OCI-LY7 (cell line): Measurements from ENCODE around the gene TDRD3. TPM values are rescaled to one million over a fixed set of nuclear protein-coding genes. Genes with fewer than 3 reads are reported as not detected.

ENCODE experiments used
- BruUV-seq: library from RNA; stranded (reverse); fragments of 400-500 nt; replicated peaks from 2 replicates; lab custom pipeline; 2021; lab: Mats Ljungman, UMichigan
- CTCF ChIA-PET: fragments of 300-600 bp; sonication (Branson Sonifier 250); formaldehyde crosslinking; loops from one replicate; lab custom pipeline; 2022; ENCODE audit warnings: antibody characterized with exemption; ENCODE audit not compliant: unreplicated experiment; lab: Charles Lee
- POLR2A ChIA-PET: fragments of 300-600 bp; sonication (Branson Sonifier 250); formaldehyde crosslinking; loops from one replicate; lab custom pipeline; 2022; ENCODE audit warnings: antibody characterized with exemption; lab: Charles Lee
- DNase-seq: peaks from one replicate; pipeline ENCODE4 v3.0.0-alpha.2; 2015; ENCODE audit warnings: low spot score
- H2AFZ ChIP-seq: fragments of 200-600 bp; sonication (generic), shearing (Covaris generic); 2 replicates; pipeline ENCODE4 v1.6.1; 2014; ENCODE audit warnings: mild to moderate bottlenecking, antibody characterized with exemption, low read length, moderate library complexity
- H3K27ac ChIP-seq: fragments of 200-600 bp; sonication (generic); 2 replicates; pipeline ENCODE4 v1.5.1; 2014; ENCODE audit warnings: mixed run types, low read depth, mild to moderate bottlenecking, moderate library complexity, low read length, inconsistent platforms; ENCODE audit not compliant: poor library complexity, severe bottlenecking
- H3K36me3 ChIP-seq: fragments of 200-600 bp; sonication (generic); 2 replicates; pipeline ENCODE4 v1.6.1; 2014; ENCODE audit warnings: mild to moderate bottlenecking, antibody characterized with exemption, low read length, moderate library complexity, mixed read lengths; ENCODE audit not compliant: insufficient read depth
- H3K4me1 ChIP-seq: fragments of 200-600 bp; sonication (generic); 2 replicates; pipeline ENCODE4 v1.5.1; 2014; ENCODE audit warnings: mild to moderate bottlenecking, low read length; ENCODE audit not compliant: insufficient read depth, poor library complexity, severe bottlenecking
- H3K4me2 ChIP-seq: fragments of 200-600 bp; sonication (generic); 2 replicates; pipeline ENCODE4 v1.6.1; 2014; ENCODE audit warnings: mild to moderate bottlenecking, low read length
- H3K4me3 ChIP-seq: fragments of 200-600 bp; sonication (generic); 2 replicates; pipeline ENCODE4 v1.5.1; 2014; ENCODE audit warnings: mild to moderate bottlenecking, low read depth, low read length; ENCODE audit not compliant: poor library complexity, severe bottlenecking
- H3K79me2 ChIP-seq: fragments of 200-600 bp; sonication (generic); 2 replicates; pipeline ENCODE4 v1.6.1; 2016; ENCODE audit warnings: low read depth, mild to moderate bottlenecking, low read length, moderate library complexity, mixed read lengths; ENCODE audit not compliant: insufficient read depth
- H3K9me2 ChIP-seq: fragments of 200-600 bp; sonication (generic); 2 replicates; pipeline ENCODE4 v1.6.1; 2016; ENCODE audit warnings: mild to moderate bottlenecking, low read length, mixed read lengths; ENCODE audit not compliant: insufficient read depth
- H3K9me3 ChIP-seq: fragments of 200-600 bp; sonication (generic); 2 replicates; pipeline ENCODE4 v1.6.1; 2014; ENCODE audit warnings: mild to moderate bottlenecking, mixed run types, low read length, mixed read lengths
- H4K20me1 ChIP-seq: fragments of 200-600 bp; sonication (generic); 2 replicates; pipeline ENCODE4 v1.6.1; 2014; ENCODE audit warnings: mild to moderate bottlenecking, antibody characterized with exemption, low read length, moderate library complexity, mixed read lengths; ENCODE audit not compliant: insufficient read depth
- CTCF ChIP-seq: fragments of 200-600 bp; sonication (generic); conservative IDR thresholded peaks from 2 replicates; pipeline ENCODE4 v1.5.1; 2014; ENCODE audit warnings: mild to moderate bottlenecking, antibody characterized with exemption, low read length, moderate library complexity, mixed read lengths
- EZH2phosphoT487 ChIP-seq: fragments of 200-600 bp; sonication (generic); IDR thresholded peaks from 2 replicates; pipeline ENCODE4 v1.6.1; 2018; ENCODE audit warnings: low read depth, borderline replicate concordance, mild to moderate bottlenecking, mixed run types, antibody characterized with exemption, low read length, moderate library complexity, mixed read lengths
- intact Hi-C: fragments of 100-400 bp; cut with micrococcal nuclease; formaldehyde crosslinking; loops from one replicate; pipeline ENCODE4 v1.10.0; 2022; ENCODE audit not compliant: unreplicated experiment
- total RNA-seq, 2 experiments: library from RNA; depleted of rRNA in 1 of 2; stranded (reverse); fragments of >200 nt in 1 of 2; shearing (Covaris generic) in 1 of 2; gene quantifications; 2 replicates each; pipeline ENCODE4 v1.2.3, GENCODE V29; 2014 to 2022

The TDRD3 gene
- total RNA-seq, 2 experiments from 2014 or later, result 13.5 to 17.1 TPM

DNA sequence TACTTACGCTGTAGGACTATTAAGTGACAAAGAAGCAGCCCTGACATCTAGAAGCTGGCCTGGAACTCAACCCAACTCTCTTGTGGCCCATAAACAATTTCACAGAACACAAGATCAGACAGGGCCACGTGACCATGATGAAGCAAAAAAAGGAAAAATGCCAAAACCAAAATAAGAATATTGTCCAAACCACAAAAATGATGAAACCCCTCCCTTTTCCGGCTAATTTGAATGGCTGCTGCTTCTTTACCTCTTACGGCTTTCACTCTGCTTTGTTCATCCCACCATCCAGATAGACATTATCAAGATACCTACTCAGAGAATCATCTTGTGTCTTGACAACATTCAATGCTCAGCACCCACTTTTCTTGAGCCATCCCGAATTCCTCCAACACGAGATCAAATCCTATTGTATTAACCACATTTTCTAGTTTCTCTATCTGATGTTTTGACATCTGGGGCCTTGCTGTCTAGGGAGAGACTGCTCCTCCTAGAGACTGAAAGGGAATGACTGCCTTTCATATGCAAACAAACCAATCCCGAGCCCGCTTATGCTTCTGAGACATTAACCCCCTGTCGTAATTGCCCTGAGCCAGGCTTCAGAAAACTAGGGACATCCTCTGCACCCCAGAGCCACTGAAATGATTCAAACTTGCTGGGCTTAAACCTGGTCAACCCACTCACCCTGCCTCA is 186.3 kb downstream of the TDRD3 start:
- Histone ChIP-seq H3K79me2 (no peaks in the 10 kb centered on the region), H3K4me2 (no peak overlapping the region), H2AFZ (no peak overlapping the region), H3K4me1 (peaks cover 4% of the 10 kb centered on the region), H3K36me3 (no peaks in the 10 kb centered on the region), H3K9me3 (no peaks in the 10 kb centered on the region; the same call in 1 of the 2 replicates), H3K4me3 (no peak overlapping the region), H4K20me1 (no peaks in the 10 kb centered on the region), H3K27ac (no peak overlapping the region), H3K9me2 (no peaks in the 10 kb centered on the region)
- CTCF ChIA-PET, result no interaction called here
- TF ChIP-seq EZH2phosphoT487 (no peak), CTCF (no peak)
- BruUV-seq, result no TSS peak
- intact Hi-C loops, result no loop called here
- no peak for DNase-seq
- POLR2A ChIA-PET, result interaction anchor here (0.8 to 0.9 kb wide), 2 partner anchors 8 to 13 kb away, joined by 3 read pairs; no protein-coding TSS in a partner anchor

- BruUV-seq, result no TSS peak
- H3K4me3 ChIP-seq, result no peak overlapping the region
- peaks cover 4% of the 10 kb centered on the region for H3K4me1 ChIP-seq
- CTCF ChIA-PET, result no interaction called here
- no peak overlapping the region for H3K4me2 ChIP-seq
- TF ChIP-seq CTCF (no peak), EZH2phosphoT487 (no peak)
- no peak overlapping the region for H3K27ac ChIP-seq
- intact Hi-C loops, result no loop called here
- no peaks in the 10 kb centered on the region for H3K9me2 ChIP-seq
- no peaks in the 10 kb centered on the region; the same call in 1 of the 2 replicates for H3K9me3 ChIP-seq
- H3K36me3 ChIP-seq, result no peaks in the 10 kb centered on the region
- H3K79me2 ChIP-seq, result no peaks in the 10 kb centered on the region
- H4K20me1 ChIP-seq, result no peaks in the 10 kb centered on the region
- no peak overlapping the region for H2AFZ ChIP-seq
- DNase-seq, result no peak
- POLR2A ChIA-PET, result interaction anchor here (0.8 to 0.9 kb wide), 2 partner anchors 9 to 12 kb away, joined by 3 read pairs; no protein-coding TSS in a partner anchor
Measured at GRCh38 chr13:60583911-60584753, 187.1 kb downstream of the TDRD3 start.
